Endothelial cell of umbilical vein (primary cell): ENCODE results near the gene NOTCH2NLA. TPM values are rescaled to one million over a fixed set of nuclear protein-coding genes. Genes with fewer than 3 reads are reported as not detected.

ENCODE experiments used
- polyA plus RNA-seq, 4 experiments: library from polyadenylated mRNA; depleted of rRNA in 3 of 4; stranded (reverse) in 3 of 4; unstranded in 1 of 4; fragments of >200 nt; gene quantifications; 2 replicates each; pipeline versions ENCODE4 v1.2.1 to v1.2.3, GENCODE V29; 2011 to 2012; ENCODE audit warnings: missing spikeins in 1 of 4
- total RNA-seq: library from RNA; stranded (reverse); gene quantifications from 2 replicates; pipeline ENCODE4 v1.2.3, GENCODE V29; 2021

The NOTCH2NLA gene
- total and polyA plus RNA-seq, 2 donors (not counting 3 experiments of a cell fraction or from before 2014, with no cell fraction given) = 7.9 to 22.0 TPM

Other genes with a start within 250 kb of the NOTCH2NLA start
- 7.6 and 9.1 TPM in 2 replicates for gene TXNIP, start 232.4 kb downstream of the NOTCH2NLA start, total RNA-seq
- gene TXNIP, start 232.4 kb downstream of the NOTCH2NLA start, polyA plus RNA-seq = 21.8 and 31.3 TPM in 2 replicates
- gene HJV, start 207.3 kb downstream of the NOTCH2NLA start, total RNA-seq = not detected in 2 replicates
- not detected in 2 replicates for gene HJV, start 207.3 kb downstream of the NOTCH2NLA start, polyA plus RNA-seq
- 1.8 TPM in 2 replicates for gene NBPF10, start 84.2 kb downstream of the NOTCH2NLA start, total RNA-seq
- gene NBPF10, start 84.2 kb downstream of the NOTCH2NLA start, polyA plus RNA-seq = 0.57 and 0.61 TPM in 2 replicates